Fibroblast of mammary gland (primary cell): ENCODE data around the gene TMEM164.

ENCODE experiments used
- DNase-seq: peaks from one replicate; pipeline ENCODE4 v3.0.0-alpha.2; 2010; ENCODE audit warnings: low read depth
- H3K4me3 ChIP-seq: 2 replicates; pipeline ENCODE4 v1.5.1; 2011; ENCODE audit warnings: low read depth, mild to moderate bottlenecking, low read length, moderate library complexity; ENCODE audit not compliant: control insufficient read depth
- CTCF ChIP-seq: conservative IDR thresholded peaks from 2 replicates; pipeline ENCODE4 v1.5.1; 2011; ENCODE audit warnings: low read depth, low read length, inconsistent platforms; ENCODE audit not compliant: control insufficient read depth, insufficient read depth

TMEM164 gene

GRCh38 chrX:110002300-110003166 lies at the start of gene TMEM164:
TMEM164 (plus strand) TSS chrX:110003114; CDS start chrX:110003775, 661 bp downstream.
- no peak for TF ChIP-seq CTCF
- peak; percentile 70 for DNase-seq
- peak within 1 kb of the TSS; percentile 62 for H3K4me3 ChIP-seq

- no peak for TF ChIP-seq CTCF
- DNase-seq = peak; percentile 51
- H3K4me3 ChIP-seq = no peak overlapping the region
Measured at GRCh38 chrX:109954333-109954732, 48.6 kb upstream of the TMEM164 start.

- no peak for DNase-seq
Measured at GRCh38 chrX:109954955-109955354, 48.0 kb upstream of the TMEM164 start.

GRCh38 chrX:109958266-109958665 lies 44.6 kb upstream of the TMEM164 start:
- TF ChIP-seq CTCF = no peak
- no peak for DNase-seq
- H3K4me3 ChIP-seq = no peak overlapping the region

More at GRCh38 chrX:109954955-109955354, 48.0 kb upstream of the TMEM164 start:
- no peak for TF ChIP-seq CTCF
- no peak overlapping the region for H3K4me3 ChIP-seq

- DNase-seq = peak; percentile 25
- no peak for TF ChIP-seq CTCF
- no peak overlapping the region for H3K4me3 ChIP-seq
Measured at GRCh38 chrX:109959356-109959871, 43.5 kb upstream of the TMEM164 start.

- no peak for DNase-seq
- H3K4me3 ChIP-seq = no peak overlapping the region
- no peak for TF ChIP-seq CTCF
Measured at GRCh38 chrX:109964390-109964789, 38.5 kb upstream of the TMEM164 start.

- no peak for TF ChIP-seq CTCF
- peak; percentile 52 for DNase-seq
- H3K4me3 ChIP-seq = no peak overlapping the region
Measured at GRCh38 chrX:109966246-109966645, 36.7 kb upstream of the TMEM164 start.
